H1 (cell line): ENCODE data around the gene MORC1. TPM values are rescaled to one million over a fixed set of nuclear protein-coding genes. Genes with fewer than 3 reads are reported as not detected.

ENCODE experiments used
- polyA plus RNA-seq, 7 experiments: library from polyadenylated mRNA; depleted of rRNA in 3 of 7; stranded (reverse) in 5 of 7; unstranded in 2 of 7; fragments of >200 nt in 5 of 7; fragments of 200-250 nt in 2 of 7; gene quantifications; 1 replicate in 5 of 7; 2 replicates in 1 of 7; 4 replicates in 1 of 7; pipeline versions ENCODE4 v1.2.1 to v1.2.3, GENCODE V29; 2011 to 2013; ENCODE audit warnings: missing spikeins in 2 of 7, mixed read lengths in 2 of 7
- small RNA-seq: library from polyadenylated mRNA; stranded (forward); fragments of <200 nt; extraction: miRNeasy Mini kit (QIAGEN cat#:217004); gene quantifications from one replicate; pipeline ENCODE3, GENCODE V24; 2013; ENCODE audit not compliant: insufficient read depth
- total RNA-seq: library from RNA; stranded (reverse); fragmentation: NEBNext Ultra II Directional; extraction: Animal tissue kit (Norgen Biotek cat#: 25700); gene quantifications from 2 replicates; pipeline ENCODE4 v1.2.1, GENCODE V29; 2021

Gene MORC1
- total and polyA plus RNA-seq, 2 of the 8 experiments (the other 6 are each of a cell fraction or from before 2014, with no cell fraction given) = not detected

Small RNAs within 50 kb of the gene (small RNA-seq; reads per million reads assigned to genes)
- not detected for gene RF00012

Other genes with a start within 250 kb of the MORC1 start
- gene GUCA1C, start 164.3 kb downstream of the MORC1 start, total RNA-seq = not detected in 2 replicates
- not detected in 2 replicates for gene GUCA1C, start 164.3 kb downstream of the MORC1 start, polyA plus RNA-seq (2011; rRNA removed)
- gene C3orf85, start 18.6 kb upstream of the MORC1 start, total RNA-seq = not detected in 2 replicates
- gene C3orf85, start 18.6 kb upstream of the MORC1 start, polyA plus RNA-seq (2011; rRNA removed) = not detected in 2 replicates
- gene DPPA2, start 198.4 kb upstream of the MORC1 start, total RNA-seq = 11.2 and 12.6 TPM in 2 replicates
- gene DPPA2, start 198.4 kb upstream of the MORC1 start, polyA plus RNA-seq (2011; rRNA removed) = 6.6 and 7.8 TPM in 2 replicates
- 734 and 772 TPM in 2 replicates for gene DPPA4, start 219.4 kb upstream of the MORC1 start, total RNA-seq
- 395 and 424 TPM in 2 replicates for gene DPPA4, start 219.4 kb upstream of the MORC1 start, polyA plus RNA-seq (2011; rRNA removed)